SK-N-SH (cell line): ENCODE results near the gene PYGM. TPM values are rescaled to one million over a fixed set of nuclear protein-coding genes. Genes with fewer than 3 reads are reported as not detected.

ENCODE experiments used
- CTCF ChIA-PET: fragments of 300-600, 350-600 bp; formaldehyde crosslinking; extraction: SDS; loops from one replicate; lab custom pipeline; 2021; lab: Yijun Ruan, JAX
- POLR2A ChIA-PET: fragments of 350-600 bp; sonication (Branson Sonifier 250); formaldehyde crosslinking; extraction: SDS; loops from one replicate; lab custom pipeline; 2020; ENCODE audit warnings: antibody characterized with exemption, inconsistent platforms; lab: Yijun Ruan, JAX
- DNase-seq: peaks from one replicate; pipeline ENCODE4 v3.0.0; 2012
- H2AFZ ChIP-seq: fragments of 200-600 bp; sonication (generic); 2 replicates; pipeline ENCODE4 v1.8.1; 2016; ENCODE audit warnings: antibody characterized with exemption, mild to moderate bottlenecking, low read depth
- H3F3A ChIP-seq: fragments of 200-600 bp; sonication (generic); replicated peaks from 2 replicates; pipeline ENCODE3; 2016; ENCODE audit warnings: antibody characterized with exemption, mild to moderate bottlenecking; ENCODE audit not compliant: insufficient read depth
- H3K27ac ChIP-seq, 2 experiments: fragments of 200-500 bp in 1 of 2; fragments of 200-600 bp in 1 of 2; sonication (Bioruptor generic) in 1 of 2; sonication (generic), shearing (Covaris generic) in 1 of 2; 2 replicates each; pipeline versions ENCODE4 v1.5.1 to v1.6.1; 2014 to 2016; ENCODE audit warnings: low read depth in 2 of 2, inconsistent platforms in 1 of 2, low read length in 1 of 2, mild to moderate bottlenecking in 1 of 2, mixed read lengths in 1 of 2
- H3K27me3 ChIP-seq: fragments of 200-600 bp; sonication (generic), shearing (Covaris generic); 2 replicates; pipeline ENCODE4 v1.6.1; 2016; ENCODE audit warnings: mixed run types; ENCODE audit not compliant: insufficient read depth
- H3K36me3 ChIP-seq, 2 experiments: fragments of 200-500 bp in 1 of 2; fragments of 200-600 bp in 1 of 2; sonication (Bioruptor generic) in 1 of 2; sonication (generic) in 1 of 2; replicated peaks in 1 of 2; 2 replicates each; pipeline versions ENCODE3 to v1.5.1; 2014 to 2016; ENCODE audit warnings: low read length in 1 of 2, mild to moderate bottlenecking in 1 of 2; ENCODE audit not compliant: insufficient read depth in 2 of 2, control insufficient read depth in 1 of 2
- H3K4me1 ChIP-seq, 2 experiments: fragments of 200-500 bp in 1 of 2; fragments of 200-600 bp in 1 of 2; sonication (Bioruptor generic) in 1 of 2; sonication (generic), shearing (Covaris generic) in 1 of 2; 2 replicates each; pipeline versions ENCODE4 v1.5.1 to v1.6.1; 2014 to 2016; ENCODE audit warnings: low read depth in 1 of 2, low read length in 1 of 2, mixed run types in 1 of 2; ENCODE audit not compliant: insufficient read depth in 2 of 2, control insufficient read depth in 1 of 2
- H3K4me2 ChIP-seq: fragments of 200-600 bp; sonication (generic), shearing (Covaris generic); 2 replicates; pipeline ENCODE4 v1.6.1; 2017; ENCODE audit warnings: mixed run types
- H3K4me3 ChIP-seq, 2 experiments: fragments of 200-500 bp in 1 of 2; fragments of 200-600 bp in 1 of 2; sonication (Bioruptor generic) in 1 of 2; sonication (generic), shearing (Covaris generic) in 1 of 2; 2 replicates each; pipeline versions ENCODE4 v1.5.1 to v1.8.1; 2014 to 2016; ENCODE audit warnings: low read depth in 2 of 2, inconsistent platforms in 1 of 2, low read length in 1 of 2, mild to moderate bottlenecking in 1 of 2, mixed read lengths in 1 of 2, moderate library complexity in 1 of 2
- H3K79me2 ChIP-seq: fragments of 200-600 bp; sonication (generic); 2 replicates; pipeline ENCODE4 v1.8.1; 2017; ENCODE audit warnings: mild to moderate bottlenecking; ENCODE audit not compliant: insufficient read depth
- H3K9ac ChIP-seq: fragments of 200-600 bp; sonication (generic); 2 replicates; pipeline ENCODE4 v1.6.1; 2017; ENCODE audit warnings: mixed run types
- H3K9me2 ChIP-seq: fragments of 200-600 bp; sonication (generic); 2 replicates; pipeline ENCODE4 v1.6.1; 2017; ENCODE audit warnings: mixed run types
- H3K9me3 ChIP-seq: fragments of 200-600 bp; sonication (generic); 2 replicates; pipeline ENCODE4 v1.6.1; 2017; ENCODE audit warnings: mixed run types, mild to moderate bottlenecking, moderate library complexity
- H4K20me1 ChIP-seq: fragments of 200-600 bp; sonication (generic); 2 replicates; pipeline ENCODE4 v1.6.1; 2017; ENCODE audit warnings: mild to moderate bottlenecking, mixed run types; ENCODE audit not compliant: insufficient read depth
- ELF1 ChIP-seq: IDR thresholded peaks from 2 replicates; pipeline ENCODE4 v1.4.0; 2012
- EP300 ChIP-seq, 2 experiments: IDR thresholded peaks; 2 replicates each; pipeline versions ENCODE4 v1.4.0 to v1.6.1; 2012; ENCODE audit warnings: borderline replicate concordance in 1 of 2, low read depth in 1 of 2, low read length in 1 of 2
- FOSL2 ChIP-seq: IDR thresholded peaks from 2 replicates; pipeline ENCODE4 v1.4.0; 2012; ENCODE audit warnings: low read depth, mild to moderate bottlenecking, moderate library complexity, borderline replicate concordance
- FOXJ3 ChIP-seq: sonication (generic); formaldehyde crosslinking; IDR thresholded peaks from 2 replicates; pipeline ENCODE4 v1.5.1; 2020; ENCODE audit warnings: mild to moderate bottlenecking, missing genetic modification reagents
- GATA2 ChIP-seq: sonication (generic); formaldehyde crosslinking; IDR thresholded peaks from 2 replicates; pipeline ENCODE4 v1.5.0; 2020; ENCODE audit warnings: mild to moderate bottlenecking, missing genetic modification reagents
- IRF3 ChIP-seq: fragments of 150-350 bp; IDR thresholded peaks from 2 replicates; pipeline ENCODE4 v1.6.1; 2016; ENCODE audit warnings: mild to moderate bottlenecking, low read depth, low read length
- JUND ChIP-seq: IDR thresholded peaks from 2 replicates; pipeline ENCODE4 v1.4.0; 2012
- MAX ChIP-seq: IDR thresholded peaks from 2 replicates; pipeline ENCODE4 v1.4.0; 2012; ENCODE audit warnings: low read depth
- MEF2A ChIP-seq: IDR thresholded peaks from 2 replicates; pipeline ENCODE4 v1.4.0; 2012; ENCODE audit warnings: low read depth, borderline replicate concordance
- MXI1 ChIP-seq: IDR thresholded peaks from 2 replicates; pipeline ENCODE4 v1.6.1; 2012; ENCODE audit warnings: mild to moderate bottlenecking, low read depth, low read length, improper control_type of control experiment
- NFIC ChIP-seq: IDR thresholded peaks from 2 replicates; pipeline ENCODE4 v1.4.0; 2012; ENCODE audit warnings: borderline replicate concordance
- RAD21 ChIP-seq: IDR thresholded peaks from 2 replicates; pipeline ENCODE4 v1.6.1; 2012; ENCODE audit warnings: mild to moderate bottlenecking, low read length
- RCOR1 ChIP-seq: fragments of 150-350 bp; IDR thresholded peaks from 2 replicates; pipeline ENCODE4 v1.6.1; 2017; ENCODE audit warnings: antibody characterized with exemption, low read length
- REST ChIP-seq: IDR thresholded peaks from 2 replicates; pipeline ENCODE4 v1.6.1; 2012; ENCODE audit warnings: mild to moderate bottlenecking, low read depth, low read length, moderate library complexity
- RXRA ChIP-seq: IDR thresholded peaks from 2 replicates; pipeline ENCODE4 v1.4.0; 2012; ENCODE audit warnings: low read depth, mild to moderate bottlenecking, borderline replicate concordance
- TEAD4 ChIP-seq: IDR thresholded peaks from 2 replicates; pipeline ENCODE4 v1.4.0; 2012; ENCODE audit warnings: mild to moderate bottlenecking, borderline replicate concordance; ENCODE audit not compliant: insufficient read depth
- USF1 ChIP-seq: IDR thresholded peaks from 2 replicates; pipeline ENCODE4 v1.4.0; 2012; ENCODE audit warnings: low read depth, borderline replicate concordance
- YY1 ChIP-seq: IDR thresholded peaks from 2 replicates; pipeline ENCODE4 v1.4.0; 2012; ENCODE audit warnings: low read depth, mild to moderate bottlenecking
- ZBTB33 ChIP-seq: IDR thresholded peaks from 2 replicates; pipeline ENCODE4 v1.4.0; 2012; ENCODE audit warnings: low read depth, borderline replicate concordance
- WGBS: methylation state at CpG from one replicate; pipeline ENCODE4 v1.1.6; 2017; ENCODE audit warnings: low lambda C conversion rate; 5-methylcytosine and 5-hydroxymethylcytosine counted together
- polyA plus RNA-seq, 3 experiments: library from polyadenylated mRNA; depleted of rRNA; stranded (reverse); fragments of >200 nt; gene quantifications; 2 replicates each; pipeline ENCODE4 v1.2.3, GENCODE V29; 2012

The PYGM gene
- polyA plus RNA-seq, 1 of the 3 experiments (the other 2 are of a cell fraction), result 0.08 TPM

- POLR2A ChIA-PET, result no interaction called here
- TF ChIP-seq MXI1, result no peak
- TF ChIP-seq ELF1, result no peak
- no peak for TF ChIP-seq YY1
- no peak for TF ChIP-seq USF1
- no peak for TF ChIP-seq RAD21
- TF ChIP-seq IRF3, result no peak
- no peak for TF ChIP-seq REST
- no peak for TF ChIP-seq MEF2A
- TF ChIP-seq NFIC, result no peak
- TF ChIP-seq MAX, result no peak
- TF ChIP-seq FOSL2, result no peak
- TF ChIP-seq RXRA, result no peak
- TF ChIP-seq FOXJ3, result no peak
- TF ChIP-seq GATA2 (CRISPR knock-in tag), result no peak
- TF ChIP-seq EP300 (IDR thresholded peaks at IDR 0.05; ENCODE audit: borderline replicate concordance in 1 of 2, low read depth in 1 of 2, low read length in 1 of 2), result no peak
- TF ChIP-seq JUND, result no peak
- no peak for TF ChIP-seq ZBTB33
- no peak for TF ChIP-seq TEAD4
- no peak for TF ChIP-seq RCOR1
- peak; percentile 29 for DNase-seq
Observed at GRCh38 chr11:64757549-64758329, 2.0 kb downstream of the PYGM start.

More at GRCh38 chr11:64757549-64758329, 2.0 kb downstream of the PYGM start:
- H3K4me3 ChIP-seq, result no peak overlapping the region
- peaks cover 24% of the 10 kb centered on the region for H3F3A ChIP-seq
- no peak overlapping the region for H3K9ac ChIP-seq
- no peak overlapping the region for H3K27ac ChIP-seq
- no peak overlapping the region for H2AFZ ChIP-seq
- 86% methylated on average over 10 of the region's 19 CpGs for WGBS
- H3K79me2 ChIP-seq, result no peaks in the 10 kb centered on the region
- H3K4me1 ChIP-seq, result peaks cover under 1 to 12% of the 10 kb centered on the region in 2 experiments; a peak in 2 of 4 replicates
- no peaks in the 10 kb centered on the region for H3K9me2 ChIP-seq
- no peak overlapping the region for H3K4me2 ChIP-seq
- peaks cover 3% of the 10 kb centered on the region for H4K20me1 ChIP-seq
- CTCF ChIA-PET, result interaction anchor here (0.6 to 2.3 kb wide), 6 partner anchors 8 to 69 kb away, joined by 3 to 9 read pairs (median 5); no protein-coding TSS in a partner anchor
- no peaks in the 10 kb centered on the region for H3K9me3 ChIP-seq
- peaks cover 4 to 5% of the 10 kb centered on the region in 2 experiments for H3K36me3 ChIP-seq
- H3K27me3 ChIP-seq, result no peaks in the 10 kb centered on the region
